ENCODE data around the gene APLP2.
A peak's percentile ranks its signal among the peaks of the same experiment; 100 is the strongest.
"Not testable (repeated sequence)": the region's sequence is repeated elsewhere in the genome, so short reads cannot be mapped to it uniquely, and the experiment has no call there.

Gene APLP2

GRCh38 chr11:130092661-130093060 is 23.0 kb downstream of the APLP2 start:
- no peak for DNase-seq

GRCh38 chr11:130094614-130095013 is 24.9 kb downstream of the APLP2 start:
- DNase-seq, result no peak

DNA sequence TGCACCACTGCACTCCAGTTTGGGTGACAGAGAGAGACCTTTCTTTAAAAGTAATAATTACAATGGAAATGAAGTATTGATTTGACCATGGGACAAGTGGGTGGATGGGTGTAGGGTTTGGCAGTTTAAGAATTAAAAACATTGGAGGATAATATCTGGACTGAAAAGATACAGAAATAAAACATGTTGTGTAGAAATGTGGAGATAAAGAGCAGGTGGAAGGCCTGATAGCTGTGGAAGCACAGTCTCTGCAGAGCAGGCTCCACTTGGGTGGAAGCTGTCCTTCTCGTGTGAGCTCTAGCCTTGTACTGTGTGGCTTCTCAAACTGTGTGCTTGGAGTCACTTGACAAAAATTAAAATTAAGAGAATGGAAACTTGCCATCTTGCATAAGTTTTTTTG is 25.6 kb downstream of the APLP2 start:
- no peak for DNase-seq

GRCh38 chr11:130096042-130096441 is 26.3 kb downstream of the APLP2 start:
- no peak for DNase-seq

DNA sequence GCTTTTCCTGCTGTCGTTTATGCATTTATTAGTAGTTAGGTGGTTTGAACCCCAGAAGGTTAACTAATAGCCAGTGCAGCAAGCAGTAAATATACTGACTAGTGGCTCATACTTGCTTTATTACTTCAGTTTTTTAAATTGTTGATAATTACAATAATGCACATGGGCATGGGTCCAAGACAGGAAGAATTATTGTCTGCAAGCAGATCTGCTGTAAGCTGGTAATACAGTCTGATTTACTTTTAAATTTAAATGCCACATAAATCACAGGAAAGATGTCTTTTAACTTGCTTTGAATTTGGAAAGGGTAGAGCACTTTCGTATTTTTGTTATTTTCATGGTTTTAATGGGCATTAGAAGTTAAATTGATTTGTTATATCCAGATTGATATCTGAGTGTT is 27.1 kb downstream of the APLP2 start:
- no peak for DNase-seq

GRCh38 chr11:130097285-130097684 is 27.6 kb downstream of the APLP2 start:
- no peak for DNase-seq

- peak; percentile 22 for DNase-seq
Measured at GRCh38 chr11:130099356-130099755, 29.7 kb downstream of the APLP2 start.

- no peak for DNase-seq
Measured at GRCh38 chr11:130100381-130101095, 30.8 kb downstream of the APLP2 start.

- DNase-seq, result no peak
Measured at GRCh38 chr11:130101661-130102060, 32.0 kb downstream of the APLP2 start.

GRCh38 chr11:130102301-130103249 is 32.9 kb downstream of the APLP2 start:
- DNase-seq, result no peak

GRCh38 chr11:130103296-130103814 is 33.7 kb downstream of the APLP2 start:
- DNase-seq, result peak; percentile 90

GRCh38 chr11:130106381-130106780 is 36.7 kb downstream of the APLP2 start:
- DNase-seq, result no peak

DNA sequence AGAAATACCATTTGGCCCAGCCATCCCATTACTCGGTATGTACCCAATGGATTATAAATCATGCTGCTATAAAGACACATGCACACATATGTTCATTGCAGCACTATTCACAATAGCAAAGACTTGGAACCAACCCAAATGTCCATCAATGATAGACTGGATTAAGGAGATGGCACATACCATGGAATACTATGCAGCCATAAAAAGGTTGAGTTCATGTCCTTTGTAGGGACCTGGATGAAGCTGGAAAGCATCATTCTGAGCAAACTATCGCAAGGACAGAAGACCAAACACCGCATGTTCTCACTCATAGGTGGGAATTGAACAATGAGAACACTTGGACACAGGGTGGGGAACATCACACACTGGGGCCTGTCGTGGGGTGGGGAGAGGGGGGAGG is 39.0 kb downstream of the APLP2 start:
- DNase-seq, result not testable (repeated sequence)

- no peak for DNase-seq
Measured at GRCh38 chr11:130109386-130109785, 39.7 kb downstream of the APLP2 start.

- no peak for DNase-seq
Measured at GRCh38 chr11:130110339-130111108, 40.8 kb downstream of the APLP2 start.

DNA sequence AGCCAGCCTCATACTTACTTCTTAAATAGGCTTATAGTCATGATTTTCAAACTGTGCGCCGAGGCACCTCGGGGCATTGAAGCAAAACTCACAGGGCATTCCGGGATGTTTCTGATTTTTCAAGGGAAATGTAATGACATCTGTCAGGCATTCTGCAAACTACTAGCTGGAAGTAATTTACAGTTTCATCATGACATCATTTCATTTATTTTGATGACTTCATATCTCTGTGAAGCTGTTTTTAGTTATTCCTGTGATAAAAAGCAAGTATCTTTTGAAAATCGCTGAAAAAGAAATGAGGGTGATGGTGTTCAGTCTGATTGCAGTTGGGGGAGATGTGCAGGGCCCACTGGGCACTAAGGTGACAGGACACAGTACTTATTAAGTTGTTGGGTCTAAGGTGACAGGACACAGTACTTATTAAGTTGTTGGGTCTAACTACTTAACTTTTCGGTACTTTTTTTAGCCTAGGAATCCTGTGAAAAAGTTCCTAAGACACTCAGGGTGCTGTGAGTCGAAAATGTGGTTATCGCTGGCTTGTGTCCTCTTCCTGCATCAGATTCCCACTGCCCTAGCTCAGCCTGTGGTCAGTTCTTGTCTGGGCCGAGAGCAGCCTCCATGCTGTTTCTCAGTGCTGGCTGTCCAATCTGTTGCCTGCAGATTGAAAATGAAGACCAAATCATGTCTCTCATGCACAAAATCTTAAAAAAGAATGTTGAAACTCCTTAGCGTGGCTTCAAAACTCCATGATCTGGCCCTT is 42.6 kb downstream of the APLP2 start:
- DNase-seq, result no peak

DNA sequence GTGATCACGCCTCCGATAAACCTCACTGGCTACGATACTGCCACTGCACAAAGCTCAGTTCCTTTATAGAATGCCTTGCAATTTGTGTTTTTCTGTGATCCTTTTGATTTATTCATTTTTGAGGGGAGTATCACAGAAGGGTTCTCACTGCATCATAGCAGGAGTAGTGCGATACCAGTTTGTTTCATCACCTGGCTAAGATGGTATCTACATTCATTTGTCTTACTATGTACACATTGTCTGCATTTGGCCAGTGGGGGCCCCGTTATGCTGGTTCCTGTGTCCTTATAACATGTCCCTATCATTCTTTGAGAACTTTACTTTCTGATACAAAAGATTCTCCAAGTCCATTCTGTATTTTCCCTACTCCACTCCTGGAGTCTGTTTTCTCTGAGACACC is 44.6 kb downstream of the APLP2 start:
- no peak for DNase-seq

DNA sequence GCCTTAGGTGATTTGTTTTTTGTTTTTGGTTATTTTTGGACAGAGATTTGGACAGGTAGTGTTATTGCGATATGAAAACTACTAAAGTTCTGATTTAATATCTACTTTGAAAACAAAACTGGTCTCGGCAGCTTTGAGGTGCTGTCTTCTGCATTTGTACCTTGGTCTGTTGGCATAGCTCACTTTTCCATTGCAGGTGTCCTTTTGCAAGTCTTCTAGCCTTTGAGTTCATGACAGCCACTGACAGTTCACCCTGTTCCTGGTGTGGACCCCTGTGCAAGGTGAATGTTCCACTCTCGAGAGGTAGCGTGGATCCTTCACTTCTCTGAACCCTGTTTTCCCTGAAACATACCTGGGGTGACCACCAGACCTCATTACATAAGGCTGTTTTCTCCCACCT is 45.0 kb downstream of the APLP2 start:
- no peak for DNase-seq

- DNase-seq, result peak; percentile 62
Measured at GRCh38 chr11:130115218-130115617, 45.5 kb downstream of the APLP2 start.

DNA sequence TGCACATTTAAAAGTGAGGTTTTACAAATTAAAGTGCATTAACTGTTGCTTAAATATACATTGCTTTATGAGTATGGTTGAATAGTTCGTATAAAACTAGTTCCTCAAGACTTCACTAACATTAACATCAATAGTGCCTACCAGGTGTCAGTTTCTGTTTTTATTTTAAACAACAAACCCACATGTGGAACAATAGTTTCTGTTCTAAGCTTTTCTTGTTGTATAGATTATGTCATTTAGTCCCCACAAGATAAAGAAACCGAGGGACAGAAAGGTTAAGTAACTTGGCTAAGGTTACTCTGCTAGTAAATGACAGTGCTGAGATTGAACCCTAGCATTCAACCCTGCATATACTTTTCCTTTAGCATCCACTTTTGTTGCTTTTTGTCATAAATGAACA is 48.5 kb downstream of the APLP2 start:
- DNase-seq, result no peak

GRCh38 chr11:130118636-130119387 is 49.1 kb downstream of the APLP2 start:
- DNase-seq, result no peak
